Trophoblast cell (in vitro differentiated cells and primary cell): Measurements from ENCODE around the gene CDC20.

Source experiments
- DNase-seq, 2 donors: peaks; one replicate each; pipeline ENCODE4 v3.0.0-alpha.2; 2016
- H2AFZ ChIP-seq: 2 replicates; pipeline ENCODE4 v1.6.1; 2013; ENCODE audit warnings: low read length, moderate library complexity, mild to moderate bottlenecking; ENCODE audit not compliant: insufficient read depth, poor library complexity
- H2AK5ac ChIP-seq: 2 replicates; pipeline ENCODE4 v1.6.1; 2013; ENCODE audit warnings: mild to moderate bottlenecking, low read length
- H2BK120ac ChIP-seq: 2 replicates; pipeline ENCODE4 v1.6.1; 2013; ENCODE audit warnings: low read length, mild to moderate bottlenecking, moderate library complexity; ENCODE audit not compliant: insufficient read depth, poor library complexity
- H2BK12ac ChIP-seq: 2 replicates; pipeline ENCODE4 v1.6.1; 2013; ENCODE audit warnings: mild to moderate bottlenecking, low read length, moderate library complexity
- H2BK5ac ChIP-seq: 2 replicates; pipeline ENCODE4 v1.6.1; 2013; ENCODE audit warnings: low read length, low read depth, moderate library complexity, mild to moderate bottlenecking; ENCODE audit not compliant: poor library complexity
- H3K14ac ChIP-seq: 2 replicates; pipeline ENCODE4 v1.6.1; 2013; ENCODE audit warnings: mild to moderate bottlenecking, low read length
- H3K18ac ChIP-seq: 2 replicates; pipeline ENCODE4 v1.6.1; 2013; ENCODE audit warnings: mild to moderate bottlenecking, low read length
- H3K23ac ChIP-seq: 2 replicates; pipeline ENCODE4 v1.6.1; 2013; ENCODE audit warnings: low read length
- H3K27ac ChIP-seq: 2 replicates; pipeline ENCODE4 v1.5.1; 2013; ENCODE audit warnings: low read depth, mild to moderate bottlenecking, inconsistent platforms, low read length, moderate library complexity
- H3K27me3 ChIP-seq: 2 replicates; pipeline ENCODE4 v1.6.1; 2013; ENCODE audit warnings: inconsistent platforms, mild to moderate bottlenecking, low read length, moderate library complexity; ENCODE audit not compliant: insufficient read depth
- H3K36me3 ChIP-seq, 2 experiments: 1 replicate in 1 of 2; 2 replicates in 1 of 2; pipeline ENCODE4 v1.6.1; 2013; ENCODE audit warnings: low read length in 2 of 2, mild to moderate bottlenecking in 2 of 2, moderate library complexity in 1 of 2; ENCODE audit not compliant: insufficient read depth in 2 of 2, control insufficient read depth in 1 of 2
- H3K4ac ChIP-seq: 2 replicates; pipeline ENCODE4 v1.6.1; 2013; ENCODE audit warnings: low read depth, mild to moderate bottlenecking, low read length, moderate library complexity
- H3K4me1 ChIP-seq, 2 experiments: 1 replicate in 1 of 2; 2 replicates in 1 of 2; pipeline ENCODE4 v1.6.1; 2013; ENCODE audit warnings: low read length in 2 of 2, mild to moderate bottlenecking in 2 of 2, moderate library complexity in 1 of 2; ENCODE audit not compliant: insufficient read depth in 2 of 2, control insufficient read depth in 1 of 2
- H3K4me2 ChIP-seq: 2 replicates; pipeline ENCODE4 v1.6.1; 2013; ENCODE audit warnings: inconsistent platforms, mild to moderate bottlenecking, low read length, moderate library complexity
- H3K4me3 ChIP-seq: 2 replicates; pipeline ENCODE4 v1.5.1; 2013; ENCODE audit warnings: mild to moderate bottlenecking, low read depth, low read length, inconsistent platforms
- H3K79me1 ChIP-seq: one replicate; pipeline ENCODE4 v1.6.1; 2013; ENCODE audit warnings: low read length
- H3K79me2 ChIP-seq: 2 replicates; pipeline ENCODE4 v1.6.1; 2013; ENCODE audit warnings: low read length, mild to moderate bottlenecking; ENCODE audit not compliant: control insufficient read depth, insufficient read depth, poor library complexity
- H3K9ac ChIP-seq: 2 replicates; pipeline ENCODE4 v1.6.1; 2013; ENCODE audit warnings: mild to moderate bottlenecking, low read length
- H3K9me3 ChIP-seq: 2 replicates; pipeline ENCODE4 v1.6.1; 2013; ENCODE audit warnings: low read depth, mild to moderate bottlenecking, control low read depth, inconsistent platforms, low read length; ENCODE audit not compliant: insufficient read depth
- H4K12ac ChIP-seq: 2 replicates; pipeline ENCODE4 v1.6.1; 2013; ENCODE audit warnings: low read depth, mild to moderate bottlenecking, low read length, moderate library complexity
- H4K8ac ChIP-seq: 2 replicates; pipeline ENCODE4 v1.6.1; 2013; ENCODE audit warnings: low read depth, mild to moderate bottlenecking, low read length, moderate library complexity
- H4K91ac ChIP-seq: one replicate; pipeline ENCODE4 v1.6.1; 2013; ENCODE audit warnings: low read depth, mild to moderate bottlenecking, low read length, moderate library complexity
- WGBS: extraction: QIAGEN DNeasy Blood & Tissue Kit; methylation state at CpG from one replicate; pipeline ENCODE4 v1.1.7; 2013; ENCODE audit warnings: missing lambda C conversion rate; ENCODE audit not compliant: insufficient read length, insufficient coverage; ENCODE audit errors: extremely low coverage; 5-methylcytosine and 5-hydroxymethylcytosine counted together

CDC20 gene

GRCh38 chr1:43392702-43393101 lies 33.9 kb downstream of the CDC20 start:
- no peaks in the 10 kb centered on the region for H3K36me3 ChIP-seq
- no peak overlapping the region for H3K27ac ChIP-seq
- H3K9ac ChIP-seq = no peak overlapping the region
- H3K9me3 ChIP-seq = no peaks in the 10 kb centered on the region
- H3K14ac ChIP-seq = no peak overlapping the region
- H3K27me3 ChIP-seq = no peaks in the 10 kb centered on the region
- peaks cover 6% of the 10 kb centered on the region in 2 experiments for H3K4me1 ChIP-seq
- H4K91ac ChIP-seq = no peak overlapping the region
- peaks cover 10% of the 10 kb centered on the region for H3K79me1 ChIP-seq
- no peak overlapping the region for H2BK5ac ChIP-seq
- no CpG with 5 or more reads among the region's 3 CpGs for WGBS
- no peak overlapping the region for H2AK5ac ChIP-seq
- no peak overlapping the region for H4K8ac ChIP-seq
- H2BK120ac ChIP-seq = no peak overlapping the region
- DNase-seq = peak in 1 of 2 donors; percentile 57
- no peak overlapping the region for H3K4me2 ChIP-seq
- no peak overlapping the region for H3K4ac ChIP-seq
- peaks cover 13% of the 10 kb centered on the region for H3K79me2 ChIP-seq
- no peak overlapping the region for H3K23ac ChIP-seq
- no peak overlapping the region for H4K12ac ChIP-seq
- no peak overlapping the region for H2AFZ ChIP-seq
- no peak overlapping the region for H3K4me3 ChIP-seq
- H3K18ac ChIP-seq = no peak overlapping the region
- no peak overlapping the region for H2BK12ac ChIP-seq

DNA sequence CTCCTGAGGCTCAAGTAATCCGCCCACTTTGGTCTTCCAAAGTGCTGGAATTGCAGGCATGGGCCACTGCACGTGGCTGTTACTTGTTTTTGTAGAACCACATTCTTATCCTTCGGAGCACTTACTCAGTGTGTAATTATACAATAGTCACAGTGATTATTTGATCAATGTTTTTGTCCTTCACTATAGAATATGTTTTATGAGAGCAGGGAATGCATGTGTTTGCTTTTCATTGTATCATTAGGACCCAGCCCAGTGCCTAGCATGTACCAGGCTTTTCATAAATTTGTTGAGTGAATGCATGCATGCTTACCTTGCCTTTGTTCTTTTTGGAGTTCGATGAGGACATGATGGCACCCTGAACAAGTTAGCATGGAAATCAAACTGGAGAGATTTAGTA lies 36.7 kb downstream of the CDC20 start:
- H2BK12ac ChIP-seq = no peak overlapping the region
- H3K27ac ChIP-seq = no peak overlapping the region
- H3K18ac ChIP-seq = no peak overlapping the region
- no peak overlapping the region for H3K4me3 ChIP-seq
- no peak overlapping the region for H2AFZ ChIP-seq
- H4K8ac ChIP-seq = no peak overlapping the region
- no peak overlapping the region for H3K4ac ChIP-seq
- no peak overlapping the region for H4K91ac ChIP-seq
- no peak overlapping the region for H4K12ac ChIP-seq
- H2BK5ac ChIP-seq = no peak overlapping the region
- no peaks in the 10 kb centered on the region for H3K27me3 ChIP-seq
- no peak overlapping the region for H2BK120ac ChIP-seq
- no peak overlapping the region for H3K14ac ChIP-seq
- no peaks in the 10 kb centered on the region for H3K36me3 ChIP-seq
- peak in 1 of 2 donors; percentile 31 for DNase-seq
- H3K79me2 ChIP-seq = no peaks in the 10 kb centered on the region
- no peaks in the 10 kb centered on the region for H3K4me1 ChIP-seq
- H3K9ac ChIP-seq = no peak overlapping the region
- no CpG with 5 or more reads among the region's 4 CpGs for WGBS
- no peak overlapping the region for H2AK5ac ChIP-seq
- no peaks in the 10 kb centered on the region for H3K9me3 ChIP-seq
- no peaks in the 10 kb centered on the region for H3K79me1 ChIP-seq
- no peak overlapping the region for H3K4me2 ChIP-seq
- H3K23ac ChIP-seq = no peak overlapping the region

GRCh38 chr1:43396059-43396458 lies 37.3 kb downstream of the CDC20 start:
- no peaks in the 10 kb centered on the region for H3K4me1 ChIP-seq

DNA sequence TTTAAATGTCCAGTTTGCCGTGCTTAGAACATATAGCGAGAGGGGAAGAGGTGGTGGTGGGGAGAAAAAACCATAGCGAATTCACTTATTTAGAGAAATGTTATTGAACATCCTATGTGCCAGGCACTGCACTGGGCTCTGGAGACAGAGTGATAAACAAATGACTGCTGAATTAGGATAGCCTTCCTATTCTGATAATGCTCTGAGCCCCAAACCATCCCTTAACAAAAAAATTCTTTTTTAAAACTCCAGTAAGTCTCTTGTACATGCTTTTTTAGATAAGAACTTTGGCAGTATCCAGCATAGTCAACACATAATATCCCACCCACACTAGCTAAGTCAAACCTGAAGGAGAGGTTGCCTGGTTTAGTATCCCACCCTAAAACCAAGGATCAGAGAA lies 39.4 kb downstream of the CDC20 start:
- no peak overlapping the region for H3K18ac ChIP-seq
- H2AFZ ChIP-seq = no peak overlapping the region
- DNase-seq = no peak
- no peak overlapping the region for H3K4ac ChIP-seq
- H3K9ac ChIP-seq = no peak overlapping the region
- no peak overlapping the region for H3K27ac ChIP-seq
- H4K12ac ChIP-seq = no peak overlapping the region
- no CpG with 5 or more reads among the region's 3 CpGs for WGBS
- no peaks in the 10 kb centered on the region for H3K4me1 ChIP-seq
- no peak overlapping the region for H2BK120ac ChIP-seq
- H2BK5ac ChIP-seq = no peak overlapping the region
- H2BK12ac ChIP-seq = no peak overlapping the region
- H3K23ac ChIP-seq = no peak overlapping the region
- no peaks in the 10 kb centered on the region for H3K9me3 ChIP-seq
- no peak overlapping the region for H4K91ac ChIP-seq
- H4K8ac ChIP-seq = no peak overlapping the region
- no peak overlapping the region for H3K4me2 ChIP-seq
- H3K79me1 ChIP-seq = no peaks in the 10 kb centered on the region
- H3K14ac ChIP-seq = no peak overlapping the region
- H3K4me3 ChIP-seq = no peak overlapping the region
- peaks cover 2 to 4% of the 10 kb centered on the region in 2 experiments for H3K36me3 ChIP-seq
- H2AK5ac ChIP-seq = no peak overlapping the region
- H3K27me3 ChIP-seq = no peaks in the 10 kb centered on the region
- H3K79me2 ChIP-seq = no peaks in the 10 kb centered on the region

More at GRCh38 chr1:43396059-43396458, 37.3 kb downstream of the CDC20 start:
- Histone ChIP-seq H3K79me1 (no peaks in the 10 kb centered on the region), H4K91ac (no peak overlapping the region), H3K36me3 (no peaks in the 10 kb centered on the region), H3K4ac (no peak overlapping the region), H2AK5ac (no peak overlapping the region), H2AFZ (no peak overlapping the region), H3K4me2 (no peak overlapping the region), H4K8ac (no peak overlapping the region), H2BK12ac (no peak overlapping the region), H3K4me3 (no peak overlapping the region), H3K14ac (no peak overlapping the region), H3K27me3 (no peaks in the 10 kb centered on the region), H3K18ac (no peak overlapping the region), H2BK120ac (no peak overlapping the region), H3K27ac (no peak overlapping the region), H3K23ac (no peak overlapping the region), H3K79me2 (no peaks in the 10 kb centered on the region), H2BK5ac (no peak overlapping the region), H3K9ac (no peak overlapping the region), H4K12ac (no peak overlapping the region), H3K9me3 (no peaks in the 10 kb centered on the region)
- no CpG with 5 or more reads among the region's 1 CpG for WGBS
- DNase-seq = no peak
